GM13976 (cell line): ENCODE data around the gene TMCO6.
A peak's percentile ranks its signal among the peaks of the same experiment; 100 is the strongest.

Source experiments
- DNase-seq: peaks from one replicate; pipeline ENCODE4 v3.0.0; 2012; ENCODE audit warnings: low spot score
- in situ Hi-C: fragments of 300-500 bp; cut with MboI; formaldehyde crosslinking; loops from one replicate; pipeline ENCODE4 v1.12.0; 2022; ENCODE audit warnings: low sequenced_read_pairs, mixed read lengths, inconsistent platforms; ENCODE audit not compliant: unreplicated experiment
- TF ChIP-seq, protein P1 (sequence below): IDR thresholded peaks from 2 replicates; pipeline ENCODE4 v1.5.1; 2012; ENCODE audit warnings: borderline replicate concordance, mild to moderate bottlenecking; ENCODE audit not compliant: insufficient read depth; ENCODE audit errors: extremely low read depth, missing control alignments, control extremely low read depth

Gene TMCO6

DNA sequence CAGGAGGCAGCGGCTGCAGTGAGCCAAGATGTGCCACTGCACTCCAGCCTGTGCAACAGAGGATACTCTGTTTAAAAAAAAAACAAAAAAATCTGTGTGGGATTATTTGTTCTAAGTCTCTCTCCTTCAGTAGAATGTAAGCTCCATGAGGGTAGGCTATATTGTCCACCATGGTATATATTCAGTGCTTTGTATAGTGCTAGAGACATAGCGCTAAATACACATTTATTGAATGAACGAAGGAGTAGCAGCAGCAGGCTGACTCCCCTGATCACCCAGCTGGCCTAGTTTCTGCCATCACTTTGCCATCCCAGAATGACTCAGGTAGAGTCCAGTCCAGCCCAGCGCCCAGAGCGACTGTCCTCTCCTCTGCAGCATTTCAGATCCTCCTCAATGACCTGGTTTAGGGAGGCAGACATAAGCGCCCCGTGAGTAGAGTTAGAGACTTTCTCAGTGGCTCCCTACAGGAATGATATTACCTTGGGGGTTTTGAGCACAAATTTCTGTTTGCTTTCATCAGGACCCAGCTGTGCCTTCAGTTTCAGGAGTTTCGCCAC, 51.2 kb downstream of the TMCO6 start:
- DNase-seq, result no peak
- in situ Hi-C loops, result no loop called here
- TF ChIP-seq, protein P1, sequence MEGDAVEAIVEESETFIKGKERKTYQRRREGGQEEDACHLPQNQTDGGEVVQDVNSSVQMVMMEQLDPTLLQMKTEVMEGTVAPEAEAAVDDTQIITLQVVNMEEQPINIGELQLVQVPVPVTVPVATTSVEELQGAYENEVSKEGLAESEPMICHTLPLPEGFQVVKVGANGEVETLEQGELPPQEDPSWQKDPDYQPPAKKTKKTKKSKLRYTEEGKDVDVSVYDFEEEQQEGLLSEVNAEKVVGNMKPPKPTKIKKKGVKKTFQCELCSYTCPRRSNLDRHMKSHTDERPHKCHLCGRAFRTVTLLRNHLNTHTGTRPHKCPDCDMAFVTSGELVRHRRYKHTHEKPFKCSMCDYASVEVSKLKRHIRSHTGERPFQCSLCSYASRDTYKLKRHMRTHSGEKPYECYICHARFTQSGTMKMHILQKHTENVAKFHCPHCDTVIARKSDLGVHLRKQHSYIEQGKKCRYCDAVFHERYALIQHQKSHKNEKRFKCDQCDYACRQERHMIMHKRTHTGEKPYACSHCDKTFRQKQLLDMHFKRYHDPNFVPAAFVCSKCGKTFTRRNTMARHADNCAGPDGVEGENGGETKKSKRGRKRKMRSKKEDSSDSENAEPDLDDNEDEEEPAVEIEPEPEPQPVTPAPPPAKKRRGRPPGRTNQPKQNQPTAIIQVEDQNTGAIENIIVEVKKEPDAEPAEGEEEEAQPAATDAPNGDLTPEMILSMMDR, result no peak

DNA sequence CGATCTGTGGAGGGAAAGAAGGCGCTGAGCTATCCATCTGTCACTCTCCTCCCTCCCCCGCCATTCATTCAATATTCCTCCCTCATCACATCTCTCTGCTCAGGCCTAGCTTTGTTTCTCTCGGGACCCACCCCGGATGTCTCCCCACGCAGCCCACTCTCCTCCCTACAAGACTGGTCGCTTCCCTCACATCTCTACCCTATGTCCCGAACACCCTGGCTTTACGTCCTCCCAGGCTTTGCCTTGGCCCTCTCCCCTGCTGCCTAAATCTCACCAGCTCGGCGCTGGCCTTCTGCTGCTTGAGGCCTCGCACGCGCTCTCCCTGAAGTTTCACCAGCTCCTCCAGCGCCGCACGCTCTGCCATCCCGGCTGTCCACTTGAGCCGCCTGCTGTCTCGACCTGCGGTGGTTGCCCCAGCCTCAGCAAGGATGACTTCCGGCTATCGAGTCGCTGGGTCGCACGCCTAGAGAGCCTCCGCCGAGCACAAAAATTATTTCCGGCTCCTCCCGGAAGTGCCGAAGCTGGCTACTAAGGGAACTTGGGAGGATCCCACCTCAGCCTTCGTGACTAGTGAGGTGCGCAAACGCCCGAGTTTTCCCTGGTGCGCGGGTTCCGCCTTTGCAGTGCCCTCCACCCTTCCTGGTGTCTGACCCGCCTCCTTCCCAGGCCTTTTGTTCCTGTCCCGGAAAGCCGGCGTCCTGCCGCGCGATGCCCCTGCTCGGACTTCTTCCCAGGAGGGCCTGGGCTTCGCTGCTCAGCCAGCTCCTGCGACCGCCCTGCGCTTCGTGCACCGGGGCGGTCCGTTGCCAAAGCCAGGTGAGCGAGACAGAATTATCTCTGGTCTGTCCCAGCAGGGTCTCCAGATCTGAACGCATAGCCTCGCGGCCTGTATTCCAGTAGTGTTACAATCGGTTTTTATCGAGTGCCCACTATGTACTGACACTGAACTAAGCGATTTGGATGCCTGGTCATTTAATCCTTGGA, 52.0 kb downstream of the TMCO6 start, which contains the start of the genes HARS1 and HARS2:
Gene HARS1, minus strand, starts transcription at position 430 of the 984 bp plus-strand sequence. Its CDS starts 66 bp downstream, at position 364.
Gene HARS2, plus strand, starts transcription at position 515 of the 984 bp plus-strand sequence. Its CDS starts 194 bp downstream, at position 709.
- TF ChIP-seq, protein P1, result no peak
- in situ Hi-C loops, result no loop called here
- peak; percentile 93 for DNase-seq

DNA sequence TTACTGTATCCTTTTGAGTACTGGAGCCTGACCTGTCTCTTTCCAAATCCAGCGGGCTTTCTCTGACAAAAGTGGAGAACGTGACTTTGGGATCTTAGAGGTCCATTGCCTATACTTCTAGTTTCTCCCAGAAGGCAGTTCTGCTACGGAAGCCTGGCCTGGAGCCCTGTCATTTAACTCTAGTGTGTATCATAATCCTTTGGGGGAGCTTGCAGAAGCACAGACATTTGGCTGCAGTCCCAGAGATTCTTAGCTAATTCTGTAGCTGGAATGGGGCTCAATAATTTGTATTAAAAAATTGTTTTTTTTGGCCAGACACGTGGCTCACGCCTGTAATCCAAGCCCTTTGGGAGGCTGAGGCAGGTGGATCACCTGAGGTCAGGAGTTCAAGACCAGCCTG, 55.0 kb downstream of the TMCO6 start:
- TF ChIP-seq, protein P1, result no peak
- in situ Hi-C loops, result no loop called here
- no peak for DNase-seq
